Loucy (cell line): Measurements from ENCODE around the gene CCDC3.

Source experiments
- EZH2phosphoT487 ChIP-seq: fragments of 200-600 bp; IDR thresholded peaks from 2 replicates; pipeline ENCODE4 v1.6.1; 2018; ENCODE audit warnings: antibody characterized with exemption, mild to moderate bottlenecking, moderate library complexity, borderline replicate concordance
- TF ChIP-seq, protein P1 (sequence below): fragments of 200-600 bp; sonication (generic); conservative IDR thresholded peaks from 2 replicates; pipeline ENCODE4 v1.5.1; 2014; ENCODE audit warnings: mild to moderate bottlenecking, antibody characterized with exemption, low read length

DNA sequence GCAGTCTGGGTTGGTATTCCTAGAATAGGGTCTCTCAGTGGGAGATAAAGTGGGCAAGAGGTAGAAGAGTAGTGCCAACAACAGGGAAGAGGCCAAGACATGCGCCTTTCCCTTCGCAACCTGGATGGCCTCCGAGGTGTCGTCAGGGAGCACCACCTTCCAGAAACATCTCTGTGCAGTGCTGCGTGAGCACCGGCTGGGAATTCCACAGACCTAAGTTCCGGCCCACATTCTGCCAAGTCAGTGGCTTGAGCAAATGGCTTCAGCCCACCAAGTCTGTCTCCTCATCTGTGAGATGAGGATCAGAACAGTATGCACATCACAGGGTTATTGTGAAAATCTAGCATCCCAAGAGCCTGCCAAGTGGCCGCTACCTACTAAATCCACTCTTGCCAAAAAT lies 40.6 kb downstream of the CCDC3 start:
- TF ChIP-seq, protein P1, sequence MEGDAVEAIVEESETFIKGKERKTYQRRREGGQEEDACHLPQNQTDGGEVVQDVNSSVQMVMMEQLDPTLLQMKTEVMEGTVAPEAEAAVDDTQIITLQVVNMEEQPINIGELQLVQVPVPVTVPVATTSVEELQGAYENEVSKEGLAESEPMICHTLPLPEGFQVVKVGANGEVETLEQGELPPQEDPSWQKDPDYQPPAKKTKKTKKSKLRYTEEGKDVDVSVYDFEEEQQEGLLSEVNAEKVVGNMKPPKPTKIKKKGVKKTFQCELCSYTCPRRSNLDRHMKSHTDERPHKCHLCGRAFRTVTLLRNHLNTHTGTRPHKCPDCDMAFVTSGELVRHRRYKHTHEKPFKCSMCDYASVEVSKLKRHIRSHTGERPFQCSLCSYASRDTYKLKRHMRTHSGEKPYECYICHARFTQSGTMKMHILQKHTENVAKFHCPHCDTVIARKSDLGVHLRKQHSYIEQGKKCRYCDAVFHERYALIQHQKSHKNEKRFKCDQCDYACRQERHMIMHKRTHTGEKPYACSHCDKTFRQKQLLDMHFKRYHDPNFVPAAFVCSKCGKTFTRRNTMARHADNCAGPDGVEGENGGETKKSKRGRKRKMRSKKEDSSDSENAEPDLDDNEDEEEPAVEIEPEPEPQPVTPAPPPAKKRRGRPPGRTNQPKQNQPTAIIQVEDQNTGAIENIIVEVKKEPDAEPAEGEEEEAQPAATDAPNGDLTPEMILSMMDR: no peak
- no peak for TF ChIP-seq EZH2phosphoT487
